RWPE2 (cell line): ENCODE measurements around the gene TMEM259.

Experiments used
- ATAC-seq: fragments of 200-7000 bp; cut with Tn5 transposase; 3 replicates; pipeline ENCODE4 v1.9.1; 2021; ENCODE audit warnings: low read depth
- DNase-seq: peaks from one replicate; pipeline ENCODE4 v3.0.0-alpha.2; 2020; ENCODE audit warnings: low spot score
- H3K27ac ChIP-seq: fragments of 450-650 bp; 2 replicates; pipeline ENCODE4 v1.5.1; 2017; ENCODE audit warnings: mild to moderate bottlenecking; ENCODE audit not compliant: poor library complexity, severe bottlenecking
- H3K27me3 ChIP-seq: fragments of 250-450 bp; sonication (Bioruptor Pico); 2 replicates; pipeline ENCODE4 v1.5.1; 2021; ENCODE audit warnings: mild to moderate bottlenecking, moderate library complexity; ENCODE audit not compliant: insufficient read depth, poor library complexity, severe bottlenecking
- H3K36me3 ChIP-seq: fragments of 250-450 bp; sonication (Bioruptor Pico); 2 replicates; pipeline ENCODE4 v1.5.1; 2020; ENCODE audit warnings: low read depth, mild to moderate bottlenecking, moderate library complexity
- H3K4me1 ChIP-seq: fragments of 250-450 bp; sonication (Bioruptor Pico); 2 replicates; pipeline ENCODE4 v1.5.1; 2021; ENCODE audit warnings: mild to moderate bottlenecking, moderate library complexity; ENCODE audit not compliant: insufficient read depth, poor library complexity, severe bottlenecking
- H3K4me3 ChIP-seq: fragments of 250-450 bp; sonication (Bioruptor Pico); 2 replicates; pipeline ENCODE4 v1.5.1; 2021; ENCODE audit warnings: mild to moderate bottlenecking, moderate library complexity; ENCODE audit not compliant: severe bottlenecking
- H3K9me3 ChIP-seq: fragments of 250-450 bp; sonication (Bioruptor Pico); 2 replicates; pipeline ENCODE4 v1.5.1; 2021; ENCODE audit warnings: mild to moderate bottlenecking, moderate library complexity; ENCODE audit not compliant: severe bottlenecking
- CTCF ChIP-seq: fragments of 450-650 bp; IDR thresholded peaks from one replicate; pipeline ENCODE4 v1.5.1; 2017; ENCODE audit warnings: mild to moderate bottlenecking, moderate library complexity; ENCODE audit not compliant: poor library complexity, severe bottlenecking

The TMEM259 gene

GRCh38 chr19:1046836-1047695, 26.1 kb upstream of the TMEM259 start:
- DNase-seq: no peak
- ATAC-seq: no peak
- no peaks in the 10 kb centered on the region for H3K27me3 ChIP-seq
- H3K9me3 ChIP-seq: no peaks in the 10 kb centered on the region
- no peak overlapping the region for H3K4me3 ChIP-seq
- H3K36me3 ChIP-seq: peaks cover 6% of the 10 kb centered on the region; the same call in 1 of the 2 replicates
- H3K27ac ChIP-seq: no peak overlapping the region
- no peak for TF ChIP-seq CTCF
- no peaks in the 10 kb centered on the region for H3K4me1 ChIP-seq

- no peak for TF ChIP-seq CTCF
- H3K27ac ChIP-seq: no peak overlapping the region
- DNase-seq: no peak
- no peaks in the 10 kb centered on the region for H3K4me1 ChIP-seq
- no peak for ATAC-seq
- H3K9me3 ChIP-seq: no peaks in the 10 kb centered on the region
- no peaks in the 10 kb centered on the region for H3K27me3 ChIP-seq
- H3K36me3 ChIP-seq: peaks cover 6% of the 10 kb centered on the region; the same call in 1 of the 2 replicates
- H3K4me3 ChIP-seq: no peak overlapping the region
These were observed 25.2 kb upstream of the TMEM259 start for GRCh38 chr19:1046117-1046626.

GRCh38 chr19:1045247-1045603, 24.3 kb upstream of the TMEM259 start:
- peak; percentile 83 for DNase-seq

GRCh38 chr19:1042689-1043511, 22.0 kb upstream of the TMEM259 start:
- Histone ChIP-seq H3K9me3 (no peaks in the 10 kb centered on the region), H3K27me3 (no peaks in the 10 kb centered on the region), H3K4me3 (no peak overlapping the region), H3K4me1 (no peaks in the 10 kb centered on the region), H3K36me3 (peaks cover 17% of the 10 kb centered on the region), H3K27ac (no peak overlapping the region)
- no peak for TF ChIP-seq CTCF
- ATAC-seq (no peak), DNase-seq (no peak)

More at GRCh38 chr19:1045247-1045603, 24.3 kb upstream of the TMEM259 start:
- H3K9me3 ChIP-seq: no peaks in the 10 kb centered on the region
- no peak overlapping the region for H3K27ac ChIP-seq
- H3K4me3 ChIP-seq: no peak overlapping the region
- no peaks in the 10 kb centered on the region for H3K4me1 ChIP-seq
- TF ChIP-seq CTCF: no peak
- peaks cover 6% of the 10 kb centered on the region; the same call in 1 of the 2 replicates for H3K36me3 ChIP-seq
- ATAC-seq: peak; percentile 48
- H3K27me3 ChIP-seq: no peaks in the 10 kb centered on the region
